OCI-LY7 (cell line): ENCODE results near the gene CREB1. TPM values are rescaled to one million over a fixed set of nuclear protein-coding genes. Genes with fewer than 3 reads are reported as not detected.

Experiments used
- Bru-seq: library from RNA; stranded (reverse); fragments of 400-500 nt; gene quantifications from one replicate; lab custom pipeline; 2021; lab: Mats Ljungman, UMichigan
- BruChase-seq, 2 experiments: library from RNA; stranded (reverse); fragments of 400-500 nt; gene quantifications; one replicate each; lab custom pipeline; 2021; lab: Mats Ljungman, UMichigan
- BruUV-seq: library from RNA; stranded (reverse); fragments of 400-500 nt; replicated peaks from 2 replicates; lab custom pipeline; 2021; lab: Mats Ljungman, UMichigan
- CTCF ChIA-PET: fragments of 300-600 bp; sonication (Branson Sonifier 250); formaldehyde crosslinking; loops from one replicate; lab custom pipeline; 2022; ENCODE audit warnings: antibody characterized with exemption; ENCODE audit not compliant: unreplicated experiment; lab: Charles Lee
- POLR2A ChIA-PET: fragments of 300-600 bp; sonication (Branson Sonifier 250); formaldehyde crosslinking; loops from one replicate; lab custom pipeline; 2022; ENCODE audit warnings: antibody characterized with exemption; lab: Charles Lee
- DNase-seq: peaks from one replicate; pipeline ENCODE4 v3.0.0-alpha.2; 2015; ENCODE audit warnings: low spot score
- H2AFZ ChIP-seq: fragments of 200-600 bp; sonication (generic), shearing (Covaris generic); 2 replicates; pipeline ENCODE4 v1.6.1; 2014; ENCODE audit warnings: mild to moderate bottlenecking, antibody characterized with exemption, low read length, moderate library complexity
- H3K27ac ChIP-seq: fragments of 200-600 bp; sonication (generic); 2 replicates; pipeline ENCODE4 v1.5.1; 2014; ENCODE audit warnings: mixed run types, low read depth, mild to moderate bottlenecking, moderate library complexity, low read length, inconsistent platforms; ENCODE audit not compliant: poor library complexity, severe bottlenecking
- H3K36me3 ChIP-seq: fragments of 200-600 bp; sonication (generic); 2 replicates; pipeline ENCODE4 v1.6.1; 2014; ENCODE audit warnings: mild to moderate bottlenecking, antibody characterized with exemption, low read length, moderate library complexity, mixed read lengths; ENCODE audit not compliant: insufficient read depth
- H3K4me1 ChIP-seq: fragments of 200-600 bp; sonication (generic); 2 replicates; pipeline ENCODE4 v1.5.1; 2014; ENCODE audit warnings: mild to moderate bottlenecking, low read length; ENCODE audit not compliant: insufficient read depth, poor library complexity, severe bottlenecking
- H3K4me2 ChIP-seq: fragments of 200-600 bp; sonication (generic); 2 replicates; pipeline ENCODE4 v1.6.1; 2014; ENCODE audit warnings: mild to moderate bottlenecking, low read length
- H3K4me3 ChIP-seq: fragments of 200-600 bp; sonication (generic); 2 replicates; pipeline ENCODE4 v1.5.1; 2014; ENCODE audit warnings: mild to moderate bottlenecking, low read depth, low read length; ENCODE audit not compliant: poor library complexity, severe bottlenecking
- H3K79me2 ChIP-seq: fragments of 200-600 bp; sonication (generic); 2 replicates; pipeline ENCODE4 v1.6.1; 2016; ENCODE audit warnings: low read depth, mild to moderate bottlenecking, low read length, moderate library complexity, mixed read lengths; ENCODE audit not compliant: insufficient read depth
- H3K9me2 ChIP-seq: fragments of 200-600 bp; sonication (generic); 2 replicates; pipeline ENCODE4 v1.6.1; 2016; ENCODE audit warnings: mild to moderate bottlenecking, low read length, mixed read lengths; ENCODE audit not compliant: insufficient read depth
- H3K9me3 ChIP-seq: fragments of 200-600 bp; sonication (generic); 2 replicates; pipeline ENCODE4 v1.6.1; 2014; ENCODE audit warnings: mild to moderate bottlenecking, mixed run types, low read length, mixed read lengths
- H4K20me1 ChIP-seq: fragments of 200-600 bp; sonication (generic); 2 replicates; pipeline ENCODE4 v1.6.1; 2014; ENCODE audit warnings: mild to moderate bottlenecking, antibody characterized with exemption, low read length, moderate library complexity, mixed read lengths; ENCODE audit not compliant: insufficient read depth
- CTCF ChIP-seq: fragments of 200-600 bp; sonication (generic); conservative IDR thresholded peaks from 2 replicates; pipeline ENCODE4 v1.5.1; 2014; ENCODE audit warnings: mild to moderate bottlenecking, antibody characterized with exemption, low read length, moderate library complexity, mixed read lengths
- EZH2phosphoT487 ChIP-seq: fragments of 200-600 bp; sonication (generic); IDR thresholded peaks from 2 replicates; pipeline ENCODE4 v1.6.1; 2018; ENCODE audit warnings: low read depth, borderline replicate concordance, mild to moderate bottlenecking, mixed run types, antibody characterized with exemption, low read length, moderate library complexity, mixed read lengths
- intact Hi-C: fragments of 100-400 bp; cut with micrococcal nuclease; formaldehyde crosslinking; loops from one replicate; pipeline ENCODE4 v1.10.0; 2022; ENCODE audit not compliant: unreplicated experiment
- long read RNA-seq: library from polyadenylated mRNA; stranded (forward); transcript quantifications from one replicate; pipeline ENCODE4 v2.0.0, GENCODE V29; 2022
- total RNA-seq, 2 experiments: library from RNA; depleted of rRNA in 1 of 2; stranded (reverse); fragments of >200 nt in 1 of 2; shearing (Covaris generic) in 1 of 2; gene quantifications; 2 replicates each; pipeline ENCODE4 v1.2.3, GENCODE V29; 2014 to 2022

The CREB1 gene
- total RNA-seq (2014; rRNA removed; shearing (Covaris generic)) = 40.3 and 54.3 TPM in 2 replicates
- 84.9 and 98.5 TPM in 2 replicates for total RNA-seq (2022)
- percentile 93 among the genes with signal in this experiment for Bru-seq, nascent RNA
- percentile 80 among the genes with signal in this experiment for BruChase-seq, experiment 1, labeled RNA remaining after a 6-hour chase
- BruChase-seq, experiment 2, labeled RNA remaining after a 2-hour chase = percentile 90 among the genes with signal in this experiment
- long read RNA-seq, full-length matches to known transcripts = 34 of 70 reads
- long read RNA-seq, partial matches to known transcripts = 11 of 70 reads
- long read RNA-seq, other reads (novel, unspliced or antisense) = 25 of 70 reads

- peaks cover 40% of the 10 kb centered on the region for H3K79me2 ChIP-seq
Observed at GRCh38 chr2:207529330-207530159, at the start of gene CREB1. TSS of gene CREB1 (plus strand) at chr2:207529962. CDS start at chr2:207555636, 25,674 bp downstream.

DNA sequence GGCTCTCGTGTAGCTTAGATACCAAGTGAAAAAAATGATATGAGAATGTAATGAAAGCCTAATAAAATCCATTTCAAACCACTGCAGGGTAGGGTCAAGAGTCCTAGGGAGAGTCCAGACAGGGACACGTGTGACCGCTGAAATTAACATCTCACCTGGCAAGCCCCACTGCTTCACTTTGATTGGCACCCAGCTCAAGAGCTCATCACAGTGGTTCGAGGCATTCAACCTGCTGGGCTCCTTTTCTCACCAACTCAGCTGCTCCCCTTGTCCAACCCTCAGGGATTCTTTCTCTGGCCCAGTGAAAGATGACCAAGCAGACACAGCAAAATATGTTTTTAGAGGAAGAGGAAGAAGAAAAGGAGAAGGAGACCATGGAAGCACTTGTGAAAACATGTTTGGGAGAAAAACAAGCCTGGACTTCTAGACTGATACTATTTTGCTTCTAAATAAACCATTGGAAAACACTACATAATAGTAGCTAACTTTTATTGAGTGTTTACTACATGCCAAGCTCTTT lies 49.2 kb upstream of the CREB1 start:
- DNase-seq = no peak
- ChIA-PET CTCF (no interaction called here), POLR2A (no interaction called here)
- Histone ChIP-seq H3K4me2 (no peak overlapping the region), H3K9me3 (no peaks in the 10 kb centered on the region), H3K27ac (no peak overlapping the region), H4K20me1 (no peaks in the 10 kb centered on the region), H3K79me2 (no peaks in the 10 kb centered on the region), H3K4me3 (no peak overlapping the region), H2AFZ (no peak overlapping the region), H3K9me2 (no peaks in the 10 kb centered on the region), H3K36me3 (no peaks in the 10 kb centered on the region), H3K4me1 (no peaks in the 10 kb centered on the region)
- BruUV-seq = no TSS peak
- TF ChIP-seq CTCF = no peak
- no peak for TF ChIP-seq EZH2phosphoT487
- intact Hi-C loops = no loop called here

More at GRCh38 chr2:207529330-207530159, at the start of gene CREB1:
- Histone ChIP-seq H3K9me2 (no peaks in the 10 kb centered on the region), H3K9me3 (no peaks in the 10 kb centered on the region), H3K36me3 (peaks cover 19% of the 10 kb centered on the region), H3K4me2 (peak within 1 kb of the TSS; percentile 100), H2AFZ (peak within 1 kb of the TSS; percentile 91), H3K27ac (peak within 1 kb of the TSS; percentile 94), H3K4me1 (peaks cover 50% of the 10 kb centered on the region), H3K4me3 (peak within 1 kb of the TSS; percentile 97), H4K20me1 (peaks cover 23% of the 10 kb centered on the region)
- ChIA-PET POLR2A (interaction anchor here (0.5 to 1.2 kb wide), 13 partner anchors 9 to 739 kb away, joined by 3 to 6 read pairs (median 4); partner anchors contain the start of gene METTL21A), CTCF (interaction anchor here (0.6 kb wide), 2 partner anchors 27 to 510 kb away, joined by 3 read pairs; no protein-coding TSS in a partner anchor)
- DNase-seq = peak; percentile 96
- intact Hi-C loops = loop anchor here (1.0 to 5.0 kb wide), 3 partner anchors 96 to 738 kb away; partner anchors contain the start of genes CCNYL1, METTL21A and PIKFYVE
- BruUV-seq = no TSS peak
- TF ChIP-seq CTCF (peak; percentile 35; the same call in 1 of the 2 replicates), EZH2phosphoT487 (no peak)
